Natural killer cell (primary cell): ENCODE results near the gene CACNB4. TPM values are rescaled to one million over a fixed set of nuclear protein-coding genes. Genes with fewer than 3 reads are reported as not detected.
"Not testable (repeated sequence)": the region's sequence is repeated elsewhere in the genome, so short reads cannot be mapped to it uniquely, and the experiment has no call there.

Source experiments
- ATAC-seq, 3 donors: fragments of 150-1000 bp in 2 of 3; fragments of 200-7000 bp in 1 of 3; cut with Tn5 transposase; 1 replicate in 1 of 3; 2 replicates in 2 of 3; pipeline ENCODE4 v1.10.0; 2021; ENCODE audit warnings: mild to moderate bottlenecking in 2 of 3, moderate library complexity in 2 of 3
- DNase-seq, 2 donors: peaks; one replicate each; pipeline versions ENCODE4 v3.0.0 to v3.0.0-alpha.2; 2013 to 2021; ENCODE audit warnings: mixed read lengths in 1 of 2
- H3K27ac ChIP-seq: one replicate; pipeline ENCODE4 v1.5.1; 2013; ENCODE audit warnings: mild to moderate bottlenecking, low read length
- H3K27me3 ChIP-seq: one replicate; pipeline ENCODE4 v1.6.1; 2013; ENCODE audit warnings: low read length; ENCODE audit not compliant: control insufficient read depth, insufficient read depth
- H3K36me3 ChIP-seq: one replicate; pipeline ENCODE4 v1.6.1; 2013; ENCODE audit warnings: low read length; ENCODE audit not compliant: control insufficient read depth, insufficient read depth
- H3K4me1 ChIP-seq: one replicate; pipeline ENCODE4 v1.6.1; 2013; ENCODE audit warnings: low read length; ENCODE audit not compliant: control insufficient read depth, insufficient read depth
- H3K4me3 ChIP-seq: one replicate; pipeline ENCODE4 v1.5.1; 2013; ENCODE audit warnings: low read length
- H3K9me3 ChIP-seq: one replicate; pipeline ENCODE4 v1.6.1; 2013; ENCODE audit warnings: low read length; ENCODE audit not compliant: control insufficient read depth, insufficient read depth
- H3K27ac Mint-ChIP-seq, 2 donors: one replicate each; pipeline ENCODE4 v1.8.0; 2022; ENCODE audit warnings: mild to moderate bottlenecking in 2 of 2, mixed read lengths in 2 of 2, moderate library complexity in 1 of 2
- H3K27me3 Mint-ChIP-seq, 2 donors: one replicate each; pipeline ENCODE4 v1.8.0; 2022; ENCODE audit warnings: low read depth in 2 of 2, mixed read lengths in 2 of 2
- H3K36me3 Mint-ChIP-seq: one replicate; pipeline ENCODE4 v1.8.0; 2022; ENCODE audit warnings: mixed read lengths
- H3K4me1 Mint-ChIP-seq, 2 donors: one replicate each; pipeline ENCODE4 v1.8.0; 2022; ENCODE audit warnings: mixed read lengths in 2 of 2
- H3K4me3 Mint-ChIP-seq: one replicate; pipeline ENCODE4 v1.8.0; 2022; ENCODE audit warnings: mild to moderate bottlenecking, moderate library complexity, mixed read lengths
- H3K9me3 Mint-ChIP-seq, 2 donors: one replicate each; pipeline ENCODE4 v1.8.0; 2022; ENCODE audit warnings: mixed read lengths in 2 of 2
- CTCF ChIP-seq: fragments of 200-600 bp; IDR thresholded peaks from one replicate; pipeline ENCODE4 v1.8.0; 2022; ENCODE audit warnings: antibody characterized with exemption
- WGBS: methylation state at CpG from one replicate; pipeline ENCODE4 v1.1.7; 2013; ENCODE audit warnings: missing lambda C conversion rate; ENCODE audit not compliant: insufficient coverage; 5-methylcytosine and 5-hydroxymethylcytosine counted together
- intact Hi-C: fragments of 100-400 bp; cut with micrococcal nuclease; formaldehyde crosslinking; loops from one replicate; pipeline ENCODE4 v1.14.2; 2022
- total RNA-seq, 4 donors: library from RNA; stranded (reverse); fragments of 120-200 nt in 1 of 4; gene quantifications; one replicate each; pipeline versions ENCODE4 v1.2.3 to v1.2.4, GENCODE V29; 2013 to 2022

The CACNB4 gene
- total RNA-seq, 3 donors from 2014 or later (not counting 1 experiment from before 2014, with no cell fraction given), result 0.56 to 0.93 (median 0.73) TPM

DNA sequence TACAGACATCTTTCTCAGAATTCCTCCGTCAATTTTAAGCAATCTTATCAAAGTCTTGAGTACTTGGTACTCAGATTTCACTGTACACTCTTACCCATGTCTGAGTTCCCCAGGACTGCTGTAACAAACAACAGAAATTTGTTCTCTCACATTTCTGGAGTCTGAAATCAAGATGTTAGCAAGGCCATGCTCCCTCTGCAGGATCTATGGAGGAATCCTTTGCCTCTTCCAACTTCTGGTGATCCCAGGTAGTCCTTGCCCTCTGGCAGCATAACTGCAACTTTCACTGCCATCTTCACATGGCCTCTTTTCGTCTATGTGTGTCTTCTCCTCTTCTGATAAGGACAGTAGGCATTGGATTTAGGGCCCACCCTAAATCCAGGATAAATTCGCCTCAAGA lies 17.1 kb upstream of the CACNB4 start:
- no peak for DNase-seq
- H3K4me1 Mint-ChIP-seq, result peaks cover 7% of the 10 kb centered on the region in 2 donors
- no peaks in the 10 kb centered on the region for H3K9me3 ChIP-seq
- H3K4me3 Mint-ChIP-seq, result no peak overlapping the region
- H3K27ac ChIP-seq, result no peak overlapping the region
- H3K36me3 Mint-ChIP-seq, result no peaks in the 10 kb centered on the region
- peaks cover 16% of the 10 kb centered on the region for H3K36me3 ChIP-seq
- 95% methylated on average over 3 of the region's 3 CpGs for WGBS
- no peaks in the 10 kb centered on the region for H3K27me3 ChIP-seq
- intact Hi-C loops, result no loop called here
- no peaks in the 10 kb centered on the region for H3K4me1 ChIP-seq
- H3K27me3 Mint-ChIP-seq, result no peaks in the 10 kb centered on the region
- no peaks in the 10 kb centered on the region for H3K9me3 Mint-ChIP-seq
- ATAC-seq, result no peak
- peak overlapping the region in 1 of 2 donors; percentile 57 for H3K27ac Mint-ChIP-seq
- no peak for TF ChIP-seq CTCF
- no peak overlapping the region for H3K4me3 ChIP-seq

DNA sequence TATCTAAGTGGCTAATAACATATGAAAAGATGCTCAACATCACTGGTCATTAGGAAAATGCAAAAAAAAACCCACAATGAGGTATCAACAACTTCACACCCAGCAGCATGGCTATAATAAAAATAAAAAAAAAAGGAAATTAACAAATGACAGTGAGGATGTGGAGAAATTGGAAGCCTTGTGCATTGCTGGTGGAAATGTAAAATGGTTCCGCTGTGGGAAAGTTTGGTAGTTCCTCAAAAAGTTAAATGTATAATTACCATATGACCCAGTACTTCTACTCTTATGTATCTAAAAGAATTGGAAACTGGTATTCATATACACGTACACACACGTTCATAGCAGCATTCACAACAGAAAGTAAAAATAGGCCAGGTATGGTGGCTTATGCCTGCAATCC lies 15.5 kb upstream of the CACNB4 start:
- Histone ChIP-seq H3K36me3 (peaks cover 5% of the 10 kb centered on the region), H3K4me1 (no peaks in the 10 kb centered on the region), H3K27me3 (no peaks in the 10 kb centered on the region), H3K4me3 (no peak overlapping the region), H3K27ac (no peak overlapping the region), H3K9me3 (no peaks in the 10 kb centered on the region)
- no peak overlapping the region for H3K4me3 Mint-ChIP-seq
- intact Hi-C loops, result no loop called here
- no peak for TF ChIP-seq CTCF
- H3K4me1 Mint-ChIP-seq, result peaks cover 8 to 10% of the 10 kb centered on the region in 2 donors
- H3K27me3 Mint-ChIP-seq, result no peaks in the 10 kb centered on the region
- ATAC-seq (no peak), DNase-seq (no peak)
- WGBS, result 93% methylated on average over 2 of the region's 3 CpGs
- no peaks in the 10 kb centered on the region for H3K9me3 Mint-ChIP-seq
- H3K27ac Mint-ChIP-seq, result no peak overlapping the region
- H3K36me3 Mint-ChIP-seq, result no peaks in the 10 kb centered on the region

DNA sequence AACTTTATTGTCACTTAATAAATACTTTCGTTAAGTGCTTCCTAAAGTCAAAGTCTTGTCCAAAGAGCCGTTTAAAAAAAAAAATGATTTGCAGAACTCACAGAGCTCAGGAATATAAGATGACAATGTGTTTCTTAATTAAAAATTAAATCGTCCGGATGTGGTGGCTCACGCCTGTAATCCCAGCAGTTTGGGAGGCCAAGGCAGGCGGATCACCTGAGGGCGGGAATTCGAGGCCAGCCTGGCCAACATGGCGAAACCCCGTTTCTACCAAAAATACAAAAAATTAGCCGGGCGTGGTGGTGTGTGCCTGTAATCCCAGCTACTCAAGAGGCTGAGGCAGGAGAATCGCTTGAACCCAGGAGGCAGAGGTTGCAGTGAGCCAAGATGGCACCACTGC lies 8.3 kb upstream of the CACNB4 start:
- H3K4me1 Mint-ChIP-seq, result peaks cover 8 to 14% of the 10 kb centered on the region in 2 donors

GRCh38 chr2:152106464-152106863 lies 7.6 kb upstream of the CACNB4 start:
- no peaks in the 10 kb centered on the region for H3K4me1 ChIP-seq
- H3K27ac ChIP-seq, result no peak overlapping the region
- Mint-ChIP-seq H3K9me3 (no peaks in the 10 kb centered on the region), H3K27me3 (no peaks in the 10 kb centered on the region), H3K36me3 (no peaks in the 10 kb centered on the region), H3K27ac (no peak overlapping the region), H3K4me1 (peaks cover 6 to 13% of the 10 kb centered on the region in 2 donors), H3K4me3 (no peak overlapping the region)
- ATAC-seq, result no peak
- H3K9me3 ChIP-seq, result no peaks in the 10 kb centered on the region
- no peak for TF ChIP-seq CTCF
- H3K27me3 ChIP-seq, result peaks cover under 1% of the 10 kb centered on the region
- H3K36me3 ChIP-seq, result no peaks in the 10 kb centered on the region
- DNase-seq, result no peak
- no peak overlapping the region for H3K4me3 ChIP-seq
- WGBS, result 92% methylated on average over 4 of the region's 4 CpGs
- intact Hi-C loops, result no loop called here

More for the DNA sequence above, 8.3 kb upstream of the CACNB4 start:
- H3K27ac Mint-ChIP-seq, H3K9me3 Mint-ChIP-seq, H3K4me1 ChIP-seq, H3K4me3 ChIP-seq, DNase-seq, H3K4me3 Mint-ChIP-seq, H3K27ac ChIP-seq, H3K27me3 Mint-ChIP-seq, H3K9me3 ChIP-seq, ATAC-seq, H3K36me3 ChIP-seq, H3K36me3 Mint-ChIP-seq, H3K27me3 ChIP-seq, intact Hi-C loops: not testable (repeated sequence)
- WGBS, result 95% methylated on average over 13 of the region's 13 CpGs
